ENCODE data around the gene SEMA4A.
"Not testable (repeated sequence)": the region's sequence is repeated elsewhere in the genome, so short reads cannot be mapped to it uniquely, and the experiment has no call there.

SEMA4A gene

DNA sequence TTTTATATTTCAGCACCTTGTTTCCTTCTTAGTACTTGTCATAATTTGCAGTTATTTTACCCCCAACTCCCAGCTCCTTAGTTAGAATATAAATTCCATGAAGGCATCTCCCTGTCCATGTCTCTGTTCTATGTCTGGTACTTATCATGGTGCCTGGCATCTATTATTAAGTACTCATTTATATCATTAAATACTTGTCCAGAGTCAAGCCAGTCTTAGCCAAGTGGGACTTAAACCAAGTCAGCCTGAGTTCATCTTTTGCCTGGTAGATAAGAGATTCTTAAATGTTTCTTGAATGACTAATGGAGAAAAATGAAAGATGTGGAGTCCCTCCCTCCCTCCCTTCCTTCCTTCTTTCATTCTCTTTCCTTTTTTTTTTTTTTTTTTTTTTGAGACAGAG lies 49.9 kb downstream of the SEMA4A start:
- no peak for DNase-seq (ENCODE audit: low read depth, low spot score)
- Histone ChIP-seq H3K9me3 (ENCODE audit: low read depth, low read length) (no peaks in the 10 kb centered on the region), H3K4me3 (no peak overlapping the region), H3K27ac (no peak overlapping the region), H3K9ac (ENCODE audit: insufficient read length) (no peak overlapping the region), H3K36me3 (ENCODE audit: insufficient read depth, low read length) (peaks cover 9% of the 10 kb centered on the region; the same call in 1 of the 2 replicates)
- TF ChIP-seq EZH2 (IDR thresholded peaks at IDR 0.05) (no peak), POLR2AphosphoS5 (IDR thresholded peaks at IDR 0.05; ENCODE audit: borderline replicate concordance, low read depth, low read length) (no peak), FOXP2 (optimal IDR thresholded peaks at IDR 0.05; ENCODE audit: control extremely low read depth, extremely low read length, insufficient read depth) (no peak)

GRCh38 chr1:156204686-156205085 lies 51.3 kb downstream of the SEMA4A start:
- Histone ChIP-seq H3K9ac (ENCODE audit: insufficient read length) (no peak overlapping the region), H3K9me3 (ENCODE audit: low read depth, low read length) (no peaks in the 10 kb centered on the region), H3K4me3 (no peak overlapping the region), H3K27ac (no peak overlapping the region), H3K36me3 (ENCODE audit: insufficient read depth, low read length) (peaks cover 7% of the 10 kb centered on the region; the same call in 1 of the 2 replicates)
- no peak for DNase-seq (ENCODE audit: low read depth, low spot score)
- TF ChIP-seq EZH2 (IDR thresholded peaks at IDR 0.05), result no peak
- no peak for TF ChIP-seq FOXP2 (optimal IDR thresholded peaks at IDR 0.05; ENCODE audit: control extremely low read depth, extremely low read length, insufficient read depth)
- no peak for TF ChIP-seq POLR2AphosphoS5 (IDR thresholded peaks at IDR 0.05; ENCODE audit: borderline replicate concordance, low read depth, low read length)

DNA sequence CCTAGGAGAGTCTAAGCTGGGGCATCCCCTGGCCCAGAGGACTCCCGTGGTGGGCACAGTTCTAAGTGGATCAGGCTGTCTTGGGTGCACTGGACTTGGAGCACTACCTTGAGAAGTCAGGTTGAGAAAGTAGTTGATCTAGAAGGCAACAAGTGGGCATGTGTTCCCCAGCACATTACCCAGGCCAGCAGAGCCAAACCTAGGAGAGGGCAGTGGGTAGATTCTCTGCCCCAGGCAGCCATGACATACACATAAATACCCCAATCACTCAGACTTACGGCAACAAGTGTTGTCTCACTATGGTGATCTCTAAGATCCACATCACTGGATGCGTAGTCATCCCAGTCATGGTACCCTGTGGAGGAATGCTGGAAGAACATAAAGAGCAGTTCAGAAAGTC lies 57.9 kb downstream of the SEMA4A start:
- Histone ChIP-seq H3K9me3 (ENCODE audit: low read depth, low read length) (no peaks in the 10 kb centered on the region), H3K4me3 (no peak overlapping the region), H3K27ac (no peak overlapping the region), H3K9ac (ENCODE audit: insufficient read length) (no peak overlapping the region), H3K36me3 (ENCODE audit: insufficient read depth, low read length) (peaks cover 8% of the 10 kb centered on the region)
- TF ChIP-seq FOXP2 (optimal IDR thresholded peaks at IDR 0.05; ENCODE audit: control extremely low read depth, extremely low read length, insufficient read depth), result no peak
- TF ChIP-seq EZH2 (IDR thresholded peaks at IDR 0.05), result no peak
- TF ChIP-seq POLR2AphosphoS5 (IDR thresholded peaks at IDR 0.05; ENCODE audit: borderline replicate concordance, low read depth, low read length), result no peak
- no peak for DNase-seq (ENCODE audit: low read depth, low spot score)

DNA sequence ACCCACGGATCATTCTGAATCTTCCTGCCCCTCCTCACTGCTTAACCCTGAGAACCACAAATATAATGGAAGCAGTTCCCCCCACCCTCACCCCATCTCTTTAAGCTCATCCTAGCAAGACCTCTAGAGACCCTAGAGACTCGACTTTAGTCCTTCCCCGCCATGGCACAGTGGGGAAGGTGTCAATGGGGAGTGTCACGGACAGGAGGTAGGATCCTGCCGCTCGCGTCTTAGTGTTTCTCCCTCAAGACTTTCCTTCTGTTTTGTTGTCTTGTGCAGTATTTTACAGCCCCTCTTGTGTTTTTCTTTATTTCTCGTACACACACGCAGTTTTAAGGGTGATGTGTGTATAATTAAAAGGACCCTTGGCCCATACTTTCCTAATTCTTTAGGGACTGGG lies 58.7 kb downstream of the SEMA4A start:
- Histone ChIP-seq H3K4me3 (peak overlapping the region; percentile 81), H3K27ac (peak overlapping the region; percentile 94), H3K9ac (ENCODE audit: insufficient read length) (peak overlapping the region; percentile 92), H3K9me3 (ENCODE audit: low read depth, low read length) (no peaks in the 10 kb centered on the region), H3K36me3 (ENCODE audit: insufficient read depth, low read length) (peaks cover 8% of the 10 kb centered on the region)
- TF ChIP-seq FOXP2 (optimal IDR thresholded peaks at IDR 0.05; ENCODE audit: control extremely low read depth, extremely low read length, insufficient read depth) (no peak), POLR2AphosphoS5 (IDR thresholded peaks at IDR 0.05; ENCODE audit: borderline replicate concordance, low read depth, low read length) (no peak), EZH2 (IDR thresholded peaks at IDR 0.05) (no peak)
- no peak for DNase-seq (ENCODE audit: low read depth, low spot score)

DNA sequence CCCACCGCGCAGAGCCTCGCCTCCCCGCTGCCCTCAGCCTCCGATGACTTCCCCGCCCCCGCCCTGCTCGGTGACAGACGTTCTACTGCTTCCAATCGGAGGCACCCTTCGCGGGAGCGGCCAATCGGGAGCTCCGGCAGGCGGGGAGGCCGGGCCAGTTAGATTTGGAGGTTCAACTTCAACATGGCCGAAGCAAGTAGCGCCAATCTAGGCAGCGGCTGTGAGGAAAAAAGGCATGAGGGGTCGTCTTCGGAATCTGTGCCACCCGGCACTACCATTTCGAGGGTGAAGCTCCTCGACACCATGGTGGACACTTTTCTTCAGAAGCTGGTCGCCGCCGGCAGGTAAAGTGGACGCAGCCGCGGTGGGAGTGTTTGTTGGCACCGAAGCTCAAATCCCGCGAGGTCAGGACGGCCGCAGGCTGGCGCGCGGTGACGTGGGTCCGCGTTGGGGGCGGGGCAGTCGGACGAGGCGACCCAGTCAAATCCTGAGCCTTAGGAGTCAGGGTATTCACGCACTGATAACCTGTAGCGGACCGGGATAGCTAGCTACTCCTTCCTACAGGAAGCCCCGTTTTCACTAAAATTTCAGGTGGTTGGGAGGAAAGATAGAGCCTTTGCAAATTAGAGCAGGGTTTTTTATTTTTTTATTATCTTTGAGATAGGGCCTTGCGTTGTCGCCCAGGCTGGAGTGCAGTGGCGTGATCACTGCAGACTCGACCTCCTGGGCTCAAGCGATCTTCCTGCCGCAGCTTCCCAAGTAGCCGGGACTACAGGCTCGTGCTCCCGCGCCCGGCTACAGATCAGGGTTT lies 59.7 kb downstream of the SEMA4A start, which contains the start of gene PMF1:
TSS of gene PMF1 (plus strand) at position 175 of the 811 bp plus-strand sequence. CDS start at position 184, 9 bp downstream.
- no peak for TF ChIP-seq FOXP2 (optimal IDR thresholded peaks at IDR 0.05; ENCODE audit: control extremely low read depth, extremely low read length, insufficient read depth)
- peak; percentile 92 for TF ChIP-seq POLR2AphosphoS5 (IDR thresholded peaks at IDR 0.05; ENCODE audit: borderline replicate concordance, low read depth, low read length)
- no peak for TF ChIP-seq EZH2 (IDR thresholded peaks at IDR 0.05)
- Histone ChIP-seq H3K9me3 (ENCODE audit: low read depth, low read length) (no peaks in the 10 kb centered on the region), H3K36me3 (ENCODE audit: insufficient read depth, low read length) (peaks cover 8% of the 10 kb centered on the region), H3K9ac (ENCODE audit: insufficient read length) (peak within 1 kb of the TSS; percentile 92), H3K27ac (peak within 1 kb of the TSS; percentile 94), H3K4me3 (peak within 1 kb of the TSS; percentile 81)
- DNase-seq (ENCODE audit: low read depth, low spot score), result peak; percentile 85

- peak overlapping the region; percentile 94 for H3K27ac ChIP-seq
Observed at GRCh38 chr1:156213644-156213966, 60.2 kb downstream of the SEMA4A start.

GRCh38 chr1:156214024-156214748 lies 60.8 kb downstream of the SEMA4A start:
- Histone ChIP-seq H3K27ac (no peak overlapping the region), H3K9ac (ENCODE audit: insufficient read length) (peak overlapping the region; percentile 92)

More at GRCh38 chr1:156213644-156213966, 60.2 kb downstream of the SEMA4A start:
- TF ChIP-seq POLR2AphosphoS5 (IDR thresholded peaks at IDR 0.05; ENCODE audit: borderline replicate concordance, low read depth, low read length) (no peak), FOXP2 (optimal IDR thresholded peaks at IDR 0.05; ENCODE audit: control extremely low read depth, extremely low read length, insufficient read depth) (no peak), EZH2 (IDR thresholded peaks at IDR 0.05) (no peak)
- H3K36me3 ChIP-seq (ENCODE audit: insufficient read depth, low read length), result peaks cover 8% of the 10 kb centered on the region
- no peaks in the 10 kb centered on the region for H3K9me3 ChIP-seq (ENCODE audit: low read depth, low read length)
- H3K4me3 ChIP-seq, result peak overlapping the region; percentile 81
- DNase-seq (ENCODE audit: low read depth, low spot score), result no peak
- H3K9ac ChIP-seq (ENCODE audit: insufficient read length), result peak overlapping the region; percentile 92

DNA sequence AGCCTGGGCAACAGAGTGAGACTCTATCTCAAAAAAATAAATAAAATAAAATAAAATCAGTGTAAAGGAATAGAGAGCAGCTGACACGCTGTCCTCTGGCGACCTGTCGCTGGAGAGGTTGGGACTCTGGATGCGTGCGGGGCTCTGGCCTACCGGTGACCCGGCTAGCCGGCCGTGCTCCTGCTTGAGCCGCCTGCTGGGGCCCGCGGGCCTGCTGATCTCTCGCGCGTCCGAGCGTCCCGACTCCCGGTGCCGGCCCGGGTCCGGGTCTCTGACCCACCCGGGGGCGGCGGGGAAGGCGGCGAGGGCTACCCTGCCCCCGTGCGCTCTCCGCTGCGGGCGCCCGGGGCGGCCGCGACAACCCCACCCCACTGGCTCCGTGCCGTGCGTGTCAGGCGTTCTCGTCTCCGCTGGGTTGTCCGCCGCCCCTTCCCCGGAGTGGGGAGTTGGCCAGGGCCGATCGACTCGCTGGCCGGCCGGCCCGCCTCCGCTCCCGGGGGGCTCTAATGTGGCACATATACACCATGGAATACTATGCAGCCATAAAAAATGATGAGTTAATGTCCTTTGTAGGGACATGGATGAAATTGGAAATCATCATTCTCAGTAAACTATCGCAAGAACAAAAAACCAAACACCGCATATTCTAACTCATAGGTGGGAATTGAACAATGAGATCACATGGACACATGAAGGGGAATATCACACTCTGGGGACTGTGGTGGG lies 63.1 kb downstream of the SEMA4A start:
- DNase-seq (ENCODE audit: low read depth, low spot score); H3K9me3 ChIP-seq (ENCODE audit: low read depth, low read length); H3K27ac ChIP-seq; H3K9ac ChIP-seq (ENCODE audit: insufficient read length); H3K4me3 ChIP-seq: not testable (repeated sequence)
- peaks cover 16% of the 10 kb centered on the region for H3K36me3 ChIP-seq (ENCODE audit: insufficient read depth, low read length)

More at GRCh38 chr1:156214024-156214748, 60.8 kb downstream of the SEMA4A start:
- DNase-seq (ENCODE audit: low read depth, low spot score), result no peak
- TF ChIP-seq POLR2AphosphoS5 (IDR thresholded peaks at IDR 0.05; ENCODE audit: borderline replicate concordance, low read depth, low read length), result no peak
- Histone ChIP-seq H3K4me3 (peak overlapping the region; percentile 81), H3K9me3 (ENCODE audit: low read depth, low read length) (no peaks in the 10 kb centered on the region), H3K36me3 (ENCODE audit: insufficient read depth, low read length) (peaks cover 8% of the 10 kb centered on the region)
